ENCODE data around the gene MYOT. TPM values are rescaled to one million over a fixed set of nuclear protein-coding genes. Genes with fewer than 3 reads are reported as not detected.

MYOT gene
- total RNA-seq, 1 donor from 2014 or later, result 5.4 TPM

- TF ChIP-seq POLR2AphosphoS5 (IDR thresholded peaks at IDR 0.05; ENCODE audit: insufficient read depth in 1 of 2, low read depth in 1 of 2) (no peak), POLR2A (IDR thresholded peaks at IDR 0.05) (no peak)
- TF ChIP-seq, protein P1, sequence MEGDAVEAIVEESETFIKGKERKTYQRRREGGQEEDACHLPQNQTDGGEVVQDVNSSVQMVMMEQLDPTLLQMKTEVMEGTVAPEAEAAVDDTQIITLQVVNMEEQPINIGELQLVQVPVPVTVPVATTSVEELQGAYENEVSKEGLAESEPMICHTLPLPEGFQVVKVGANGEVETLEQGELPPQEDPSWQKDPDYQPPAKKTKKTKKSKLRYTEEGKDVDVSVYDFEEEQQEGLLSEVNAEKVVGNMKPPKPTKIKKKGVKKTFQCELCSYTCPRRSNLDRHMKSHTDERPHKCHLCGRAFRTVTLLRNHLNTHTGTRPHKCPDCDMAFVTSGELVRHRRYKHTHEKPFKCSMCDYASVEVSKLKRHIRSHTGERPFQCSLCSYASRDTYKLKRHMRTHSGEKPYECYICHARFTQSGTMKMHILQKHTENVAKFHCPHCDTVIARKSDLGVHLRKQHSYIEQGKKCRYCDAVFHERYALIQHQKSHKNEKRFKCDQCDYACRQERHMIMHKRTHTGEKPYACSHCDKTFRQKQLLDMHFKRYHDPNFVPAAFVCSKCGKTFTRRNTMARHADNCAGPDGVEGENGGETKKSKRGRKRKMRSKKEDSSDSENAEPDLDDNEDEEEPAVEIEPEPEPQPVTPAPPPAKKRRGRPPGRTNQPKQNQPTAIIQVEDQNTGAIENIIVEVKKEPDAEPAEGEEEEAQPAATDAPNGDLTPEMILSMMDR (IDR thresholded peaks at IDR 0.05), result no peak
- DNase-seq (ENCODE audit: extremely low spot score in 2 of 2), result no peak
- intact Hi-C loops (cut with DNase I), result no loop called here
These were observed 49.3 kb downstream of the MYOT start for GRCh38 chr5:137916923-137917322.

DNA sequence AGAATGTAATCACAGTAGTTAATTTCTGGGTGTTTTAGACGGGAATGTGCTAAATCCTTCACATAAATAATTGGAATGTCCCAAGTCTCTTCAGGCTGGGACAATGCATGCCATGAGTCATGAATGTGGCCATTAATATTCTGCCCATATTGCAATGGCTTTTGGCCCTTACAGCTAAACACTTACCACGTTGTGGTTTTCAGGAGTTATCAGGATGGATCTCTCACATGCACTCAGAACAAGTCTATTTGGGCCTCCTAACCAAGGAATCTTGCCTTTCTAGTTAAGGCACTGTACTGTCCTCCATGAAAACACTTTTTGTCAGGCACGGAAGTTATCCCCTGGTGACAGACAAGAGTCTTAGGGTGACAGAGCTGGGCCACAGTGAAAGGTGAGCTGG is 54.3 kb downstream of the MYOT start:
- Histone ChIP-seq H3K36me3 (no peaks in the 10 kb centered on the region), H3K4me3 (no peak overlapping the region), H3K27me3 (no peaks in the 10 kb centered on the region), H3K4me1 (no peaks in the 10 kb centered on the region), H3K9me3 (no peaks in the 10 kb centered on the region), H3K27ac (no peak overlapping the region)
- intact Hi-C loops (cut with DNase I), result no loop called here
- DNase-seq (ENCODE audit: extremely low spot score in 2 of 2), result no peak
- TF ChIP-seq POLR2A (IDR thresholded peaks at IDR 0.05) (no peak), POLR2AphosphoS5 (IDR thresholded peaks at IDR 0.05; ENCODE audit: insufficient read depth in 1 of 2, low read depth in 1 of 2) (no peak)
- TF ChIP-seq, protein P1 (IDR thresholded peaks at IDR 0.05), result no peak

More at GRCh38 chr5:137916923-137917322, 49.3 kb downstream of the MYOT start:
- Histone ChIP-seq H3K27me3 (no peaks in the 10 kb centered on the region), H3K9me3 (no peaks in the 10 kb centered on the region), H3K27ac (no peak overlapping the region), H3K4me1 (no peaks in the 10 kb centered on the region), H3K36me3 (no peaks in the 10 kb centered on the region), H3K4me3 (no peak overlapping the region)

DNA sequence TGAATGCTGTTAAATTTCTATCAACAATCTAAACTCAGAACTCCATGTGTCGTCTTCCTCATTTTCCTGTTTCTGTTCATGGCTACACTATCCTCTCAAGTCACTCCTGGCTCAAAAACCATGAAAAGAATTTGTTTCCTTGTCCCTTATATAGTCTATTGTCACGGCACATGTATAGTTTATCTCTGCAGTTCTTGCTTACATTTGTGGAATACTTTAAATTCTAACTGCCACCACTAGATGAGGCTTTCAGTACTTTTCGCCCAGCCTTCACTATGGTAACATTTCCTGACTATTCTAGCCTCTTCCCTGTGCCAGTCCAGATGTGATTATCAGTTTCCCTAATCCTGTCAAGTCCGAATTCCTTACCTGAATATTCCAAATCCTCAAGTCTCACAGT is 56.2 kb downstream of the MYOT start:
- no peak overlapping the region for H3K4me3 ChIP-seq
- no peaks in the 10 kb centered on the region for H3K36me3 ChIP-seq
- no peaks in the 10 kb centered on the region for H3K4me1 ChIP-seq
- H3K27ac ChIP-seq, result no peak overlapping the region
- intact Hi-C loops (cut with DNase I), result no loop called here
- no peak for DNase-seq (ENCODE audit: extremely low spot score in 2 of 2)
- H3K27me3 ChIP-seq, result no peaks in the 10 kb centered on the region
- TF ChIP-seq POLR2AphosphoS5 (IDR thresholded peaks at IDR 0.05; ENCODE audit: insufficient read depth in 1 of 2, low read depth in 1 of 2) (no peak), POLR2A (IDR thresholded peaks at IDR 0.05) (no peak)
- TF ChIP-seq, protein P1 (IDR thresholded peaks at IDR 0.05), result no peak
- H3K9me3 ChIP-seq, result no peaks in the 10 kb centered on the region

- no peaks in the 10 kb centered on the region for H3K27me3 ChIP-seq
- H3K4me3 ChIP-seq, result no peak overlapping the region
- intact Hi-C loops (cut with DNase I), result no loop called here
- H3K4me1 ChIP-seq, result no peaks in the 10 kb centered on the region
- no peak overlapping the region for H3K27ac ChIP-seq
- peaks cover 0 to 9% of the 10 kb centered on the region in 2 donors for H3K36me3 ChIP-seq
- DNase-seq (ENCODE audit: extremely low spot score in 2 of 2), result no peak
- H3K9me3 ChIP-seq, result no peaks in the 10 kb centered on the region
- TF ChIP-seq POLR2A (IDR thresholded peaks at IDR 0.05), result no peak
- TF ChIP-seq, protein P1 (IDR thresholded peaks at IDR 0.05), result no peak
- no peak for TF ChIP-seq POLR2AphosphoS5 (IDR thresholded peaks at IDR 0.05; ENCODE audit: insufficient read depth in 1 of 2, low read depth in 1 of 2)
These were observed 65.1 kb downstream of the MYOT start for GRCh38 chr5:137932800-137933199.

GRCh38 chr5:137933491-137933911 is 65.8 kb downstream of the MYOT start:
- intact Hi-C loops (cut with DNase I), result no loop called here
- Histone ChIP-seq H3K9me3 (no peaks in the 10 kb centered on the region), H3K4me1 (no peaks in the 10 kb centered on the region), H3K36me3 (peaks cover 0 to 14% of the 10 kb centered on the region in 2 donors), H3K4me3 (no peak overlapping the region), H3K27me3 (no peaks in the 10 kb centered on the region), H3K27ac (no peak overlapping the region)
- no peak for DNase-seq (ENCODE audit: extremely low spot score in 2 of 2)
- TF ChIP-seq, protein P1 (IDR thresholded peaks at IDR 0.05), result no peak
- TF ChIP-seq POLR2AphosphoS5 (IDR thresholded peaks at IDR 0.05; ENCODE audit: insufficient read depth in 1 of 2, low read depth in 1 of 2), result no peak
- TF ChIP-seq POLR2A (IDR thresholded peaks at IDR 0.05), result no peak
